ENCODE results near the gene GLIPR1.

DNA sequence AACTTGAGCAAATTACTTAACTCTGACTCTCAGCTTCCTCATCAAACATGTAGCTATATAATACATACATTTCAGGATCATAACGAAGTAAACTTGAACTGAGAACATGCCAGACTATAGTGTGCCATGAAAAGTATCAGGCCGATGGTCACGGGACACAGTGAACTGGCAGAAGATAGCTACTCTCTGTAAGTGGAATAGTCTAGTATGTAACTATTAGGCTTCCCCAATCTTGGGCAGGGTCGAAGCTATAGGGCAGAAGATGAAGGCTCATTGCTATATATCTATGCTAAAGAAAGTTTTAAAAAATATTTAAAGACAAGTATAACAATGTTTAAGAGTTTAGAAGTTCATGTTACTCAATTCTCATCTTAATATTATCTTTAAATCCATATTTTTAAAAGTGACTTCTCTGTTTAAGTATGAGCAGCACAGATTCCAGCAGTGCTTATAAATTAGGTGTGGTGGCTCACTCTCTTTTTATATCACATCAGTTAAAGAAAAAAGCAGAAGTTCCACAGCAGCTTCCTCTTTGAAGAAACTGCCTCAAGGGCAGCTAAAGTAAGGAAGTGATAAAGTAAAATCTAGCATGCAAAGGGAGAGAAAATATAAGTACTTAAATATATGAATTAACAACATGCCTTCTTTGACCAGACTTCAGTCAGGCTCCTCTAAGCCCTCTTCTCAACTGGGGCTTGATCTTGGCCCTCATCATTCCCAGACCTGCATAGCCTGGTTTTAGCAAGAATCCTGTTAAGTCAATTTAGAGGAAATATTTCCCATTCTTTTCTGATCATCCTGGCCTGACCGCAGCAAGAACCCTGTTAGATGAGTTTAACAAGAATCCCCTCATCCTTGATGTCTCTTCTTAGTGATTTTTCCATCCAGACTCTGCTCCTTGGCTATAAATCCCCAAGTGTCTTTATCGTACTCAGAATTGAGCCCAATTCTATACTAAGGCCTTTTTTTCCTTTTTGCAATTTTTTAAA lies 8.4 kb upstream of the GLIPR1 start:
- TF ChIP-seq, protein P1, sequence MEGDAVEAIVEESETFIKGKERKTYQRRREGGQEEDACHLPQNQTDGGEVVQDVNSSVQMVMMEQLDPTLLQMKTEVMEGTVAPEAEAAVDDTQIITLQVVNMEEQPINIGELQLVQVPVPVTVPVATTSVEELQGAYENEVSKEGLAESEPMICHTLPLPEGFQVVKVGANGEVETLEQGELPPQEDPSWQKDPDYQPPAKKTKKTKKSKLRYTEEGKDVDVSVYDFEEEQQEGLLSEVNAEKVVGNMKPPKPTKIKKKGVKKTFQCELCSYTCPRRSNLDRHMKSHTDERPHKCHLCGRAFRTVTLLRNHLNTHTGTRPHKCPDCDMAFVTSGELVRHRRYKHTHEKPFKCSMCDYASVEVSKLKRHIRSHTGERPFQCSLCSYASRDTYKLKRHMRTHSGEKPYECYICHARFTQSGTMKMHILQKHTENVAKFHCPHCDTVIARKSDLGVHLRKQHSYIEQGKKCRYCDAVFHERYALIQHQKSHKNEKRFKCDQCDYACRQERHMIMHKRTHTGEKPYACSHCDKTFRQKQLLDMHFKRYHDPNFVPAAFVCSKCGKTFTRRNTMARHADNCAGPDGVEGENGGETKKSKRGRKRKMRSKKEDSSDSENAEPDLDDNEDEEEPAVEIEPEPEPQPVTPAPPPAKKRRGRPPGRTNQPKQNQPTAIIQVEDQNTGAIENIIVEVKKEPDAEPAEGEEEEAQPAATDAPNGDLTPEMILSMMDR (IDR thresholded peaks at IDR 0.05; ENCODE audit: low read depth, low read length) = no peak
- TF ChIP-seq EZH2phosphoT487 (IDR thresholded peaks at IDR 0.05; ENCODE audit: low read depth) = no peak
